GF-D8 (cell line): ENCODE results near the gene CYP4B1.
"Not testable (repeated sequence)": the region's sequence is repeated elsewhere in the genome, so short reads cannot be mapped to it uniquely, and the experiment has no call there.

Experiments
- DNase-seq: peaks from one replicate; lab custom pipeline; 2025; lab: John Stamatoyannopoulos, UW

The CYP4B1 gene

GRCh38 chr1:46798810-46799209 is at the start of gene CYP4B1:
TSS of gene CYP4B1 (plus strand) at chr1:46799046. CDS start at chr1:46799082, 36 bp downstream.
- no peak for DNase-seq

GRCh38 chr1:46749404-46749803 is 49.4 kb upstream of the CYP4B1 start:
- DNase-seq = no peak

- no peak for DNase-seq
These were observed 48.9 kb upstream of the CYP4B1 start for GRCh38 chr1:46749921-46750404.

GRCh38 chr1:46753985-46754384 is 44.9 kb upstream of the CYP4B1 start:
- DNase-seq = no peak

DNA sequence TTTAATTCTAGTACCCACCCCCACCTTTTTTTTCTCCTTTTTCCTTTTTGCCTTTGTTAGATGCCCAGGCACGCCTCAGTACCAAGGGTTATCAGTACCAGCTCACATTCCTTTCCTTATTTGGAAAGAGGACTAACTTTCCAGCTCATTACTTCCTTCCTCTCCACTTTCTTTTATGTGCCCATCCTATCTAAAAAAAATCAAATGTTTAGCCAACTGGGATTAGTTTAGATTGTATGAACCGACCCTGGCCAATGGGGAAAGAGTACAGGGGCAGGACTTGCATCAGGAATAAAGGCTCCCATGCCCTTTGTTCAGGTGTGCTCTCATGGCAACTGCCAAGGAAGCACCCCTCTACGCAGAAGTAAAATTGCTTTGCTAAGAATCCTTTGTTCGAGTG is 44.1 kb upstream of the CYP4B1 start:
- not testable (repeated sequence) for DNase-seq

- DNase-seq = no peak
These were observed 43.7 kb upstream of the CYP4B1 start for GRCh38 chr1:46755121-46755520.

DNA sequence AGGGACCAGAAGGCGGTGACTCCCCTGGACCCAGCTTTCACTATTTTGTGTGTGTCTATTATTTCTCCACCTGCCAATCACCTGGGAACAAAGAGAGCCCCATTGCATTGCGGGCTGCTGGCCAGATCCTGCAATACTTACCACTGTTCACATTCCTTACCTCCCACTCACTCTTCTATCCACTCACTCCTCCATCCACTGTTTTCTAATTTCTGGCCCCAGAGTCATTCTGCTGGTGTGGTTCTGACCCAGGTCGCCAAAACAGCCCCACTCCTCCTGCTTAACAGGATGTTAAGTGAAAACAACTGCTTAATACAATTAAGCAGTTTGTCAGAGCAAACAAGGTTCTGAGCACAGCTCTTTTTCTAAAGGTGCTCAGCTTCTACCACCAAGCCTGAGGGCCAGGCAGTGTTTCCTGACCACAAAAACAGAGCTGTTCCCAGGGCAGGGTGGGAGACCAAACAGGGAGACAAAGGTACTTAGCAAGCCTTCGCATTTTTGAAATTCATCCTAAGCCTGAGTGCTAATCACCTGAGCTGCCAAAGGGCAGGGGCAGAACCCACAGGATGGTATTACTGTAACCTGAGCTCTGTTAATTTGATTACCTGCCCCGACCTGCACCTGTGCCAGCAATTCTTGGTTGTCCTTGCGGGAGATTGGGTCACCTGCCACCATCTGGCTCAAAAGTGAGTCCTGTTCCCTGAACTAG is 41.4 kb upstream of the CYP4B1 start:
- DNase-seq = no peak

DNA sequence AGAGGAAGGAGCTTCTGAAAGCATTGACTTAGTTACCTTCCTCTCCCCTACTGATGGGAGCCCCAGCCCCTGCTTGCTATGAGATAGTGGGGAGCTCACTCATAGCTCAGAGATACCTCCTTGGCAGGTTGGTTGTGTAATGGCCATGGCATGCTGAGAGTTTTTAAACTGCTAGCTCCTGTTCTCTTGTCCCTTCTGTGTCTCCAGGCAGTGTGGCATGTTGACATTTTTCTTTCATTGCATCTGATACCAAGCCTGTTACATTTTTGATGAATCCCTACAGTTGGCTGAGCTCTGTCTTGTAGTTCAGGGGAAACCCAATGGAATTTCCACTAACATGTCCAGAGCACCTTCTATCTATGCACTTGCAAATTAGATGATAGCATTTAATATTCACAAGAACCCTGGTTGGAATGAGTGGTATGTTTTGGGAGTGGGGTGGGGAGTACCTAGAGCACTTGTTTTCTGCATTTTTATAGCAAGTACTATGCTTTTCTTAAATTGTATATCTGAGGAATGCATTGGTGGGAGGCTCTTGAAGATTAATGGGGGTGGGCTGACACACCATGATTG is 40.8 kb upstream of the CYP4B1 start:
- no peak for DNase-seq

DNA sequence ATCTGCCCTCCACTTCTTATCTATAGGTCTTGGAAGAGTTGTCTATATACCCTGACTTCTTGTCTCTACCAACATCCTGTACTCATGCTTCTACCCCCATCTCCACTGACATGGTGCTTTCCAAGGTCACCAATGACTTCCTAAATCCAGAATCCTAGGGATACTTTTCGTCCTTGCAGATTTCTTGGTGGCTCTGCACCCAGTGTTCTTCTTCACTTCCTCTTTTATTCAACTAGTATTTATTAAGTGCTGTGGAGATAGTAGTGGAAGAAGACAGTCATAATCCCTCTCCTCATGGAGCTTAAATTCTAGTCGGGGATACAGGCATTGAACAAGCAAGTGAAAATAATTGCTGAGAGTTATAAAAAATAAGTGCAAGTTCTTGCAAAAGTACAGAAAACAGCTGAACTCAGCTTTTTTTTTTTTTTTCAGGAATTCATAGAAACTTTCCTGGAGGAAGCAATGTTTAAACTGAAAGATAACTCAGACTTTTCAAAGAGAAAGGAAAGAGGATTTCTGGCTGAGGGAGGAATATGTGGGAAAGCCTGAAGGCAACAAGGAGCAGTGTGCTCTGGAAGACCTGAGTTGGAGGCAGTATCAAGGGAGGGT is 38.2 kb upstream of the CYP4B1 start:
- DNase-seq = no peak

GRCh38 chr1:46761740-46762139 is 37.1 kb upstream of the CYP4B1 start:
- no peak for DNase-seq

DNA sequence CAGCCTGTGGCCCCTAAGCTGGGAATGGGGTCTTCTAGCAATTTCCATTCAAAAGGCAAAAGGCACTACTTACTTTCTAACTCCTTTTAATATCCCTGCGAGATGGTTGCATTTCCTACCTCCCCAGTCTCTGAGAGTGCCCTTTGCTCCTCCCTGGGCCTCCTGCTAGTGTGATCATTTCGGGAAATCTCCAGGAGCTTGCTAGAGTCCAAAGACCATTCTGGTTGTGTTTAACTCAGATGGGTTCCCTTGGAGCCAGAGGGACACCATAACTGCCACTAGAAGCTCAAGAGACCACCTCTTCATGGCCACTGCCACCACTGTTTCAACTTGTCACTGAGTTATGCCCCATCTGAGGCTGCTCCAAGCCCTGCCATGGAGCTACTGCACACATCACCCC is 34.4 kb upstream of the CYP4B1 start:
- no peak for DNase-seq

- DNase-seq = no peak
These were observed 31.1 kb upstream of the CYP4B1 start for GRCh38 chr1:46767649-46768282.

DNA sequence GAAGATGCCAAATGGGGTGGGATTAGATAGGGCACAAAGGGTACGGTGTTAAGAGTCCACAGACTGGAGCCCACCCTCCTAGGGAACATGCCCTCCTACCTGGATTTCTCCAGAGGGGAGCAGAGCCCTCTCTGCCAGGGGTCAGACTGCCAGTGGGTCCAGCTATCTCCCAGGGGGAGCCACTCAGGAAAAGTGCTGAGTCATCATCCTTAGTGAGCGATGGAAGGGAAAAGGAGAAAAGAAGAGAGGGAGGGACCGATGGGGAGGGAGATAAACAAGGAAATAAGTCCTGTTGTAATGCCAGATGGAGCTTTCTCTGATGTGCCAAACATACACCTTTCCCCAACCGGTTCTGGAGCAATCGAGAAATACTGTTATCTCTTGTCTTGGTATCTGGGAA is 30.4 kb upstream of the CYP4B1 start:
- no peak for DNase-seq

DNA sequence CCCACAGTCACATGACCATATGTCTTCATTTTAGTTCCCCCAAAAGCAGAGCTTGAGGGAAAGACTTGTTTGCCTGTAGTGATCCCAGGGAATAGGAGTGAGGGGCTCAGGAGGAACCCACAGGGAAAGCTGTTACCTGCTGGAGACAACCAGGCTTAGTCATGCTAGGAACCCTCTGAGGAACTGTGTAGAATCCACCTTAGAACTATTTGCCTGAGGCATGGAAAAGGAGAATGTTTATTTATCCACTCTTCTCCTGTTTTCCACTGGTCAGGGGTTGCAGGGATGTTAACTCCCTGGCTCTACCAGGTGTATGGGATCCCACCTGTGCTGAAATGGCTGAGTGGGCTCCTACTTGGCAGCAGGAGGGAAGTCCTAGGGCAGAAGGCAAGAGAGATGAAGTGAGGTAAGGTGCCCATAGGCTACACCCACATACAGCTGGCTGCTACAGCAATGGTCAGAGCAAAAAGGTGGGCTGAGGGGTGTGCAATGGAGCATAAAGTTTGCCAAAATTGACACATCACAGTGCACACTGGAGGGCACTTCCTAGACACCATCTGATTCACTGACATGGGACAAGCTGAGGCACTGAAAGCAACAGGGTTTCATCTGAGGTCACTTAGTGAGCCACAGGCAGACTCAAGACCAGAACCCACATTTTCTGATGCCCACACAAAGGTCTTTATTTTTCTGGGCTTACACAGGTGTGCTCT is 29.7 kb upstream of the CYP4B1 start:
- no peak for DNase-seq

DNA sequence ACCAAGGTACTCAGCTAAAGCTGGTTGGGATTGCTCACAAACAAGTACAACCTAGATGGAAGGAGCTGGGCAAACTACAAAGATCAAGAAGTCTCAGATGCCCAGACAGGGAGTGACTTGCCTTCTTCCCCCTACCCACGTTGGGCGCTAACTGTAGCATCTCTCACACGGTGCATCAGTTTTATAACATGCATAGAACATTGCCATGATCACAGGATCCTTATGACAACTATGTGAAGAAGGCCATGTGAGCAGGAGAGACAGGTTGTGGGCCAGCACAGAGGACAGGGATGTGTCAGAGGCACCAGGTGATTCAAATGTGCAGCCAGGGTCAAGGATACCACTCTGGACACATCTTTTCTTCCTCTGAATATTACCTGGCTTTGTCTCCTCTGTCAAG is 28.3 kb upstream of the CYP4B1 start:
- DNase-seq = no peak

DNA sequence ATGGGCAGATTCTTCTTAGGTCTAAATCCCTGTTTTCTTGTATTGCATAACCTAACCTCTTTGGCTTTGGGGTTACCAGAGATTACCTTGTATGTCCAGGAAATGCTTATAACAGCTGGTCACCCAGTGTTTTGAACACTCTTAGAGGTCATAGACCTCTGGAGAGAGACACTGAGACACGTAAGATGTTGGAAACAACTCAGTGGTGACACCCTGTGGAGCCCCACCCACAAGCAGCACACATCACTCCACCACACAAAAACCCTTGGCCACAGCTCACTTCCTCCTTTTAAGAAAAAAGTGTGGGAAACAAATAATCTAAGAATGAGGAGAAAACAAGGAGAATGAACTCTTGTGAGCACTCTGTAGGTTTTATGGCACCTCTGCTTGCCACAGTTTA is 26.3 kb upstream of the CYP4B1 start:
- no peak for DNase-seq

- no peak for DNase-seq
These were observed 24.5 kb upstream of the CYP4B1 start for GRCh38 chr1:46774297-46774696.

GRCh38 chr1:46778456-46778855 is 20.4 kb upstream of the CYP4B1 start:
- not testable (repeated sequence) for DNase-seq

- DNase-seq = no peak
These were observed 14.2 kb upstream of the CYP4B1 start for GRCh38 chr1:46784666-46785065.

DNA sequence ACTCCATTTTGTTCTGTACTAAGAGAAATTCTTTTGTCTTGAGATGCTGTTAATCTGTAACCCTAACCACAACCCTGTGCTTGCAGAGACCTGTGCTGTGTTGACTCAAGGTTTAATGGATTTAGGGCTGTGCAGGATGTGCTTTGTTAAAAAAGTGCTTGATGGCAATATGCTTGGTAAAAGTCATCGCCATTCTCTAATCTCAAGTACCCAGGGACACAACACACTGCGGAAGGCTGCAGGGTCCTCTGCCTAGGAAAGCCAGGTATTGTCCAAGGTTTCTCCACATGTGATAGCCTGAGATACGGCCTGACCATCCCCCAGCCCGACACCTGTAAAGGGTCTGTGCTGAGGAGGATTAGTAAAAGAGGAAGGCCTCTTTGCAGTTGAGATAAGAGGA is 10.2 kb upstream of the CYP4B1 start:
- DNase-seq = not testable (repeated sequence)

DNA sequence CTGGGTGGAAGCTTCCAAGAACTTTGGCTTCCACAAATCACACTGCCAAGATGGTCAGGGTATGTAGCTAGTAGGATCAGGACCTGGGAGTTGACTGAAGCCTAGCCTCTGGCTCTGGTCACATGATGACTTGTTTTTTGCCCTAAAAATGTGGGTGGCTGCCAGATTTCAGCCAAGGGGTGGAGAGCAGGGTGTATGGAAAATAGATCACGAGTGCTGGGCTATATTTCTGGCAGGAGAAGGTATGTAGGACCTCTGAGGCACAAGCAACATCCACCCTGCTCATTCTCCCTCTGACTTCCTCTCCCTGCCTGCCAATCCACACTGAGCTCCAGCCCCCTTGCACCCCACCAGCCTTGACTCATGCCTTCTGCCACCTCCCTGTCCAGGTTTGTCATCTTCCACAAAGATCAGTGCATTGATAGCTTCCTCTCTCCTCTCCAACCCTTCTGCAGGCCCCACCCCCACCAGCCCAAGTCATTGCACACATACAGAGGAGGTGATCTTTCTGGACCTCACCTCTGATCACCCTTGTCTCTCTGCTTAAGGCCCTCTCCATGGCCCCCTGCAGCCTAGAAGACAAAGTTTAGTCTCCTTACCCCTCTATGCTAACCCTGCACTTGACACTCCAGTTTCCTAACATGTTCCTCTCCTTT is 8.3 kb upstream of the CYP4B1 start:
- DNase-seq = no peak

DNA sequence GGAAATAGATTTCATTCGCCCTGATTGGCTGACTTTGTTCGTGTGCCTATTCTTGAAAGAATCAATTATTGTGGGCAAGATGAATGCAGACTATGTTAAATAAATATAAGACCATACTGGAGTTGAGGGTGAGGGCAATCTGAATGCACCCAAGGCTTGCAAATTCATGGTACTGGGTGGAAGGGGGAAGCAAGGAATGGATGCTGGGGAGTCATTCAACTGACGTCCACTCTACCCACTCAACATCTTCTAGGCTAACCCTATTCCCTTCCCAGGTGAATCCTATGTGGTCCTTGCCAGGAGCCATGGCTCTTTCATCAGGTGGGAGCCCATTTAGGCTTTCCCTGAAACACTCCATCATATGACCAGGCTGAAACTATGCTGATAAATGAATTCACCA is 5.7 kb upstream of the CYP4B1 start:
- no peak for DNase-seq
